D341Med (cell line): Measurements from ENCODE around the gene CHTOP.
"Not testable (repeated sequence)": the region's sequence is repeated elsewhere in the genome, so short reads cannot be mapped to it uniquely, and the experiment has no call there.

ENCODE experiments used
- DNase-seq: peaks from one replicate; pipeline ENCODE4 v3.0.0; 2012; ENCODE audit warnings: low spot score

CHTOP gene

GRCh38 chr1:153659656-153660055 lies 25.8 kb downstream of the CHTOP start:
- DNase-seq, result no peak

- DNase-seq, result no peak
Observed at GRCh38 chr1:153661111-153661708, 27.3 kb downstream of the CHTOP start.

- DNase-seq, result no peak
Observed at GRCh38 chr1:153662269-153662668, 28.4 kb downstream of the CHTOP start.

GRCh38 chr1:153663211-153663610 lies 29.3 kb downstream of the CHTOP start:
- no peak for DNase-seq

- no peak for DNase-seq
Observed at GRCh38 chr1:153667439-153667838, 33.6 kb downstream of the CHTOP start.

- DNase-seq, result not testable (repeated sequence)
Observed at GRCh38 chr1:153668672-153669071, 34.8 kb downstream of the CHTOP start.

- DNase-seq, result no peak
Observed at GRCh38 chr1:153669606-153670005, 35.7 kb downstream of the CHTOP start.

GRCh38 chr1:153670257-153670858 lies 36.5 kb downstream of the CHTOP start:
- peak; percentile 15 for DNase-seq

- peak; percentile 98 for DNase-seq
Observed at GRCh38 chr1:153670859-153671627, 37.2 kb downstream of the CHTOP start, which contains the start of gene ILF2. Gene ILF2 (minus strand): TSS chr1:153670993. CDS start chr1:153670922, 71 bp downstream.

- DNase-seq, result peak; percentile 27
Observed at GRCh38 chr1:153671628-153672353, 37.9 kb downstream of the CHTOP start.

GRCh38 chr1:153673511-153673910 lies 39.6 kb downstream of the CHTOP start:
- no peak for DNase-seq

GRCh38 chr1:153677718-153678518 lies 44.1 kb downstream of the CHTOP start:
- peak; percentile 86 for DNase-seq

- DNase-seq, result peak; percentile 85
Observed at GRCh38 chr1:153678519-153679336, 44.9 kb downstream of the CHTOP start, which contains the start of gene NPR1. Gene NPR1 (plus strand): TSS chr1:153678688. CDS start chr1:153679109, 421 bp downstream.

GRCh38 chr1:153679337-153680119 lies 45.7 kb downstream of the CHTOP start:
- DNase-seq, result peak; percentile 64

GRCh38 chr1:153680120-153680403 lies 46.2 kb downstream of the CHTOP start:
- DNase-seq, result peak; percentile 34

GRCh38 chr1:153682730-153683129 lies 48.9 kb downstream of the CHTOP start:
- DNase-seq, result no peak

- DNase-seq, result no peak
Observed at GRCh38 chr1:153683854-153684253, 50.0 kb downstream of the CHTOP start.

GRCh38 chr1:153684892-153685291 lies 51.0 kb downstream of the CHTOP start:
- no peak for DNase-seq

GRCh38 chr1:153685544-153686340 lies 51.9 kb downstream of the CHTOP start:
- DNase-seq, result no peak
